Activated naive CD8-positive, alpha-beta T cell treated with anti-CD3 and anti-CD28 coated beads, Interleukin-2, amount 50 U/mL, for 24 hours (primary cell): ENCODE data around the gene HIP1R.

Source experiments
- ATAC-seq: fragments of 150-1000 bp; cut with Tn5 transposase; one replicate; pipeline ENCODE4 v1.10.0; 2021
- DNase-seq: peaks from one replicate; pipeline ENCODE4 v3.0.0; 2021
- H3K27ac Mint-ChIP-seq: one replicate; pipeline ENCODE4 v1.8.0; 2021; ENCODE audit warnings: mild to moderate bottlenecking, mixed read lengths
- H3K27me3 Mint-ChIP-seq: one replicate; pipeline ENCODE4 v1.8.0; 2021; ENCODE audit warnings: mixed read lengths
- H3K36me3 Mint-ChIP-seq: one replicate; pipeline ENCODE4 v1.8.0; 2021; ENCODE audit warnings: low read depth, mixed read lengths
- H3K4me1 Mint-ChIP-seq: one replicate; pipeline ENCODE4 v1.8.0; 2021; ENCODE audit warnings: mixed read lengths
- H3K4me3 Mint-ChIP-seq: one replicate; pipeline ENCODE4 v1.8.0; 2021; ENCODE audit warnings: mild to moderate bottlenecking, moderate library complexity, mixed read lengths
- H3K9me3 Mint-ChIP-seq: one replicate; pipeline ENCODE4 v1.8.0; 2021; ENCODE audit warnings: mixed read lengths

HIP1R gene

DNA sequence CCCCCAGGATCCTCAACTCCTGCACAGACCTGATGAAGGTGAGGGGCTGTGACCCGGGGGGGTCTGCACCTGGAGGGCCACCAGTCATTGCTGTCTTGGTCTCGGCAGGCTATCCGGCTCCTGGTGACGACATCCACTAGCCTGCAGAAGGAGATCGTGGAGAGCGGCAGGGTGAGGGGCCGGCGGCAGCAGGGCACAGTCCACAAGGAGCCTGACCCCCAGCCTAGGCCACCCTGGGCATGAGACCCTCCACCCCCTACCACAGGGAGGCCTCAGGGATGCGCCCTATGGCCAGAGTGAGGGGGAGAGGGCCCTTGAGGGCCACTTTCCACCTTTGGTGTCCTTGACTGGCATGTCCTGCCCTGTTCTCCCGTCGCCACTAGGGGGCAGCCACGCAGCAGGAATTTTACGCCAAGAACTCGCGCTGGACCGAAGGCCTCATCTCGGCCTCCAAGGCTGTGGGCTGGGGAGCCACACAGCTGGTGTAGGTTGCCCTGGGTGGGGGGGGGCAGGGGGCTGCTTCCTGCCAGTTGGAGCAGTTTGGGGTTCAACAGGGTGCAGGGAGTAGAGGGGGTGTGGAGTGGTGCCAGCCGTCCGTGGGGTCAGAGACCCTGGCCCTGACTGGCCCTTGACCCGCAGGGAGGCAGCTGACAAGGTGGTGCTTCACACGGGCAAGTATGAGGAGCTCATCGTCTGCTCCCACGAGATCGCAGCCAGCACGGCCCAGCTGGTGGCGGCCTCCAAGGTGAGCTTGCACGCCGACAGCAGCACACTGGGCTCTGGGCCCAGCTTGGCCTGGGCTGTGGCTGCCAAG lies 25.0 kb downstream of the HIP1R start:
- peaks cover 4% of the 10 kb centered on the region for H3K36me3 Mint-ChIP-seq
- H3K4me3 Mint-ChIP-seq, result no peak overlapping the region
- H3K9me3 Mint-ChIP-seq, result no peaks in the 10 kb centered on the region
- H3K4me1 Mint-ChIP-seq, result no peaks in the 10 kb centered on the region
- no peaks in the 10 kb centered on the region for H3K27me3 Mint-ChIP-seq
- ATAC-seq (peak; percentile 56), DNase-seq (peak; percentile 86)
- no peak overlapping the region for H3K27ac Mint-ChIP-seq

DNA sequence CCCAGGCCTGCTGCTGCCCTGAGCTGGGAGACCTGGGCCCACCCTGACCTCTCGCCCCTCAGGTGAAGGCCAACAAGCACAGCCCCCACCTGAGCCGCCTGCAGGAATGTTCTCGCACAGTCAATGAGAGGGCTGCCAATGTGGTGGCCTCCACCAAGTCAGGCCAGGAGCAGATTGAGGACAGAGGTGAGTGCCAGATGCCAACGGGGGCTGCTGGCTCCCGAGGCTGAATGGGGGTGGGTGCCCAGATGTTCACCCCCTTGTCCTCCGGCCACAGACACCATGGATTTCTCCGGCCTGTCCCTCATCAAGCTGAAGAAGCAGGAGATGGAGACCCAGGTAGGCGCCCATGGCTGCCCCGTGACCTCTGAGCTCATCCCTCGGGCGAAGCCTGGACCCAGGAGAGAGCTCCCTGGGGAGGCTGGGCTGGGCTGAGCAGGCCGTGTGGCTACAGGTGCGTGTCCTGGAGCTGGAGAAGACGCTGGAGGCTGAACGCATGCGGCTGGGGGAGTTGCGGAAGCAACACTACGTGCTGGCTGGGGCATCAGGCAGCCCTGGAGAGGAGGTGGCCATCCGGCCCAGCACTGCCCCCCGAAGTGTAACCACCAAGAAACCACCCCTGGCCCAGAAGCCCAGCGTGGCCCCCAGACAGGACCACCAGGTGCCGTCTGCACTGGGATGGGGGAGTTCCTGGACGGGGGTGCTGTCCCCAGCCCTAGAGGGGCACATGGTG lies 25.8 kb downstream of the HIP1R start:
- peaks cover 4% of the 10 kb centered on the region for H3K36me3 Mint-ChIP-seq
- no peaks in the 10 kb centered on the region for H3K4me1 Mint-ChIP-seq
- no peaks in the 10 kb centered on the region for H3K27me3 Mint-ChIP-seq
- ATAC-seq (no peak), DNase-seq (no peak)
- H3K4me3 Mint-ChIP-seq, result no peak overlapping the region
- H3K27ac Mint-ChIP-seq, result no peak overlapping the region
- no peaks in the 10 kb centered on the region for H3K9me3 Mint-ChIP-seq

DNA sequence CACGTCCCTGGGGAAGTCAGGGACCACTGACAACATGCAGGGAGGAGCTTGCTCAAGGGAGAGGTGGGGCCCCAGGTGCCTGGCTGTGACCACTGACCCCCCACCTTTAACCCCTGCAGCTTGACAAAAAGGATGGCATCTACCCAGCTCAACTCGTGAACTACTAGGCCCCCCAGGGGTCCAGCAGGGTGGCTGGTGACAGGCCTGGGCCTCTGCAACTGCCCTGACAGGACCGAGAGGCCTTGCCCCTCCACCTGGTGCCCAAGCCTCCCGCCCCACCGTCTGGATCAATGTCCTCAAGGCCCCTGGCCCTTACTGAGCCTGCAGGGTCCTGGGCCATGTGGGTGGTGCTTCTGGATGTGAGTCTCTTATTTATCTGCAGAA lies 26.3 kb downstream of the HIP1R start:
- no peak for DNase-seq
- H3K9me3 Mint-ChIP-seq, result no peaks in the 10 kb centered on the region
- H3K27me3 Mint-ChIP-seq, result no peaks in the 10 kb centered on the region
- no peak overlapping the region for H3K4me3 Mint-ChIP-seq
- H3K4me1 Mint-ChIP-seq, result no peaks in the 10 kb centered on the region
- no peak for ATAC-seq
- peaks cover 5% of the 10 kb centered on the region for H3K36me3 Mint-ChIP-seq
- H3K27ac Mint-ChIP-seq, result no peak overlapping the region

DNA sequence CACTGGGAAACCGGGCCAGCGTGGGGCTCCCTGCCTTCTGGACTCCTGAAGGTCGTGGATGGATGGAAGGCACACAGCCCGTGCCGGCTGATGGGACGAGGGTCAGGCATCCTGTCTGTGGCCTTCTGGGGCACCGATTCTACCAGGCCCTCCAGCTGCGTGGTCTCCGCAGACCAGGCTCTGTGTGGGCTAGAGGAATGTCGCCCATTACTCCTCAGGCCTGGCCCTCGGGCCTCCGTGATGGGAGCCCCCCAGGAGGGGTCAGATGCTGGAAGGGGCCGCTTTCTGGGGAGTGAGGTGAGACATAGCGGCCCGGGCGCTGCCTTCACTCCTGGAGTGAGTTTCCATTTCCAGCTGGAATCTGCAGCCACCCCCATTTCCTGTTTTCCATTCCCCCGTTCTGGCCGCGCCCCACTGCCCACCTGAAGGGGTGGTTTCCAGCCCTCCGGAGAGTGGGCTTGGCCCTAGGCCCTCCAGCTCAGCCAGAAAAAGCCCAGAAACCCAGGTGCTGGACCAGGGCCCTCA lies 26.9 kb downstream of the HIP1R start:
- Mint-ChIP-seq H3K36me3 (peaks cover 8% of the 10 kb centered on the region), H3K4me3 (no peak overlapping the region), H3K4me1 (no peaks in the 10 kb centered on the region), H3K9me3 (no peaks in the 10 kb centered on the region), H3K27ac (no peak overlapping the region), H3K27me3 (no peaks in the 10 kb centered on the region)
- ATAC-seq (no peak), DNase-seq (no peak)

DNA sequence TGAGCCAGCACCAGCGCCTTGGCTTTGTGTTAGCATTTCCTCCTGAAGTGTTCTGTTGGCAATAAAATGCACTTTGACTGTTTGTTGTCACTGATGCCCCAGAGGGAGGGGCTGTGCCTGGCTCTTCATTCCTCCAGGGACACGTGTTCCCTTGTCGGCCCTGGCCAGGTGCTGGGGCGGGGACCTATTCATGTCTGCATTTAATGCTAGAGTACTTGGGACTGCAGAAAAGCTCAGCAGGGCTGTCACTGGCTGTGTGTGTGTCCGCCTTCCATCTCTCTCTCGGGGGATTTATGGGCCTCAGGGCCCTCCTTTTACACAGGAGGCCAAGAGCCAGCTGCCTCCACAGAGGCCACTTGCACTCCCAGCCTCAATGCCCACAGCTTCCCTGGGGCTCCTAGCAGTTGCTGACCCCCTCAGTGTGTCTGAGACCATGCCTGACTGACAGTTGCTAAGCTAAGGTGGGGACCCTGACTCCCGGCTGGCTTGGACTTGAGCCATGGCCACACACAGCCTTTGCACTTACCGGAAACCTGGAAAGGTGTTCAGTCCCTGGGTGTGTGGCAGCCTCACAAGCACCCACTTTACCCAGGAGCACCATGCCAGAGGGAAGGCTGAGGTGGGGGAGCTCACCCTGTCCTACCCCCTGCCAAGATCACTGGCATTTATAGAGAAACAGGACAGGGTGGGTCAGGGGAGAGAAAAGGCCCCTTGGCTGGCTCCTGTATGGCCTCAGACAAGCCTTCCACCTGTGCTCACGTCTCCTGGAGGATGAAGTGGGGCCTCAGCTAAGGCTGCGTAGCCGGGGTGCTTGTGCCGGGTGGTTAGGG lies 27.8 kb downstream of the HIP1R start:
- Mint-ChIP-seq H3K27ac (no peak overlapping the region), H3K4me3 (no peak overlapping the region), H3K27me3 (no peaks in the 10 kb centered on the region), H3K9me3 (no peaks in the 10 kb centered on the region), H3K4me1 (no peaks in the 10 kb centered on the region), H3K36me3 (peaks cover 8% of the 10 kb centered on the region)
- no peak for ATAC-seq
- DNase-seq, result no peak

DNA sequence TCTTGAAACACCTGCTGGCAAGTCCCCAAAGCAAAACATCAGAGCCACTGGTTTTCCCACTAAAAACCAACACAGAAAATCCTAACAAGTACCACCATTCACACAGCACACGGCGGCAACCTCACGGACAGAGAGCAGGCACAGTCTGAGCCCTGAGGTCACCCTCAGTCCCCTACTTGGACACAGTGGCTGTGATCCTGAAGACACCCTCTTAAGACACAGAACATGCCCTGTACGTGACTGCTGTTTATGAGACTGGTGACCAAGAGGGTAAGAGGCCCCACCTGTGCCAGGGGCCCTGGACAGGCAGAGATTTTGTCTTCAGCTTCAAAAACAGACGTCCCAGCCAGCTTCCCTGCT lies 29.6 kb downstream of the HIP1R start:
- Mint-ChIP-seq H3K4me1 (peaks cover 12% of the 10 kb centered on the region), H3K4me3 (no peak overlapping the region), H3K9me3 (no peaks in the 10 kb centered on the region), H3K27ac (no peak overlapping the region), H3K36me3 (peaks cover 22% of the 10 kb centered on the region), H3K27me3 (peaks cover 2% of the 10 kb centered on the region)
- ATAC-seq (no peak), DNase-seq (no peak)

DNA sequence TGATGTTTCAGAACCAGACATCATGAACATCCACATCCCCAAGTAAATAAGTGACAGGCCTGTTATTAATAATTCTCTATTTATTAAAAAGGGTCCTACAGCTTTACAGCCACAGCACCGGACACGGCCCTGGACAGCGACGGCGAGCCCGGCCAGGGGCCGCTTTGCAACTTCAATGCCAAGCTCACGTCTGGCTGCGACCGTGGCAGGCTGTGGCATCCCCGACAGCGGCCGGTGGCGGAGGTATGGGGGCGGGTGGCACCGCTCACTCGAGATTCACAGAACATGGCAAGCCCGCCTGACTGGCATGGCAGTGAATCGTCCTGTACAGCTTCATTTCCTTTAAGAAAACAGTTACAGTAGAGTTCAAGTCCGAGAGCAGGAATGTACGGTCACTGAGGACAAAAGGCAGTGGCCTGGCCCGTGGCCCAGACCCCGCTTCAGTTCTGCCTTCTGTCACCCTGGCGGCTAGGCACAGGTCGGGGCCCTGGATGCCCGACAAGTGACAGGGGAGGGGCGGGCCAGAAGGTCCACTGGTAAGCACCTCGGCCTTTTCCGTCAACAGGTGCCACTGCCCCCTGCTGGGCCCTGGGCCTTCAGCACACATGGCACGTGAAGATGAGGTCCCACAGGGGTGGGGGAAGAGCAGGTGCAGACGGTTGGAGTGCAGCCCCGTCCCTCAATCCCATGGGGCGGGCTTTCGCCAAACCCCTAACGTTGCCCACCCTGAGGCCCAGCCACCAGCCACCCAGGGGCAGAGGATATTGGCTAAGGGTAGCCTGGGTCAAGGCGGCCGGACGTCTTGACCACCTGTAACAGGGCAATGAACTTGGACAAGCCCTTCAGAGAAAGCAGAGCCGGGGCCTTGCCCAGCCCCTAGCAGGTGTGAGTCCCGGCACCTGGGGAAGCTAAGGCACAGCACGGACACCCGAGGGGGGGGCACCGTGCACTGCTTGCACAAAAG lies 30.3 kb downstream of the HIP1R start:
- ATAC-seq (peak; percentile 21), DNase-seq (no peak)
- Mint-ChIP-seq H3K36me3 (peaks cover 28% of the 10 kb centered on the region), H3K27me3 (peaks cover 3% of the 10 kb centered on the region), H3K4me1 (peaks cover 17% of the 10 kb centered on the region), H3K4me3 (no peak overlapping the region), H3K27ac (no peak overlapping the region), H3K9me3 (no peaks in the 10 kb centered on the region)

DNA sequence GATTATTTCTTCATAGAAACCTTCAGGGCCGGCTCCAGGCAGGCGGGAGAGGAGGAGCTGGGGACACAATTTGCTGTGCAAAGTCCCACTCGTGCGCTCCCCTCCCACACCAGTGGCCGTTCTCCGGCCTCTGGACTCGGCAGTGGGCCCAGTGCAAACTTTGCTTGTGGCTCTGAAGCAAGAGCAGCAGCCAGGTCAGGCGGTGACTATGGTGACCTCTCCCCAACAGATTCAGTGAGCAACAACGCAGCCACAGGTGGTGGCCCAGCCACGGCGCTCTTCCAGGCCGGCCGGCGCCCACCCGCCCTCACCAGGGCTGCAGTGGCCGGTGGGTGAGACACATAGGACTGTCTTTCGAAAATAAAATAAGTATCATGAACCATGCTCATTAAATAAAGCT lies 31.1 kb downstream of the HIP1R start:
- H3K27ac Mint-ChIP-seq, result no peak overlapping the region
- H3K27me3 Mint-ChIP-seq, result peaks cover 3% of the 10 kb centered on the region
- H3K9me3 Mint-ChIP-seq, result no peaks in the 10 kb centered on the region
- peaks cover 31% of the 10 kb centered on the region for H3K36me3 Mint-ChIP-seq
- H3K4me3 Mint-ChIP-seq, result no peak overlapping the region
- peaks cover 25% of the 10 kb centered on the region for H3K4me1 Mint-ChIP-seq
- ATAC-seq (no peak), DNase-seq (no peak)

DNA sequence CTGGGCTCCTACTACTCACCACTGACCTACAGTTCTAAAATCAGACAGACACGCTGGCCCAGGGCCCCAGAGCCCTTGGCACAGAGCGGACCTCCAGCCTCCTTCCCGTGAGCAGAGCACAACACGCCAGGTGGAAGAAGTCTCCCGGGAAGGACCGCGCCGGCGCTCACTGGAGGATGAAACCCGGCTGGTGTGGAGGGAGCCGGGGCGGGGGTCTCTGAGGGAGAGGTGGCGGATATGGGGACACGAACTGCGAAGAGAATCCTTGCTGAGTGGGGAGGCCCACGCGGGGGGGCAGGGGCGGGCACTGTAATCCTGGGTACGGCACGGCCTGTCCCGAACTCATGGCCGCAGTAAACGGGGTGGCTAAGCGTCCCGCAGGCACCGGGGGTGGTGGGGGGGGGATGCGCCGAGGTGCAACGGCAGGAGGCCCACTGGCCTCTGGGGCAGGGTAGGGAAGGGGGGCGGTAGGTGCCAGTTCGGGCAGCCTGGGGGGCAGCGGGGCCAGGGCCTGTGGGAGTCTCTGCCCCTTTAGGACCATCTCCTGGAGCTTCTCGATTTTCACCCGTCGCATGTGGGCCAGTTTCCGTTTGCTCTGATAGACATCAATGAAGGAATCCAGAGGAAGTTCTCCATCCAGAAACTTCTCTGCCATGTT lies 31.8 kb downstream of the HIP1R start:
- peaks cover 3% of the 10 kb centered on the region for H3K27me3 Mint-ChIP-seq
- H3K4me1 Mint-ChIP-seq, result peaks cover 32% of the 10 kb centered on the region
- DNase-seq (no peak), ATAC-seq (no peak)
- H3K27ac Mint-ChIP-seq, result no peak overlapping the region
- peaks cover 31% of the 10 kb centered on the region for H3K36me3 Mint-ChIP-seq
- no peak overlapping the region for H3K4me3 Mint-ChIP-seq
- H3K9me3 Mint-ChIP-seq, result no peaks in the 10 kb centered on the region

DNA sequence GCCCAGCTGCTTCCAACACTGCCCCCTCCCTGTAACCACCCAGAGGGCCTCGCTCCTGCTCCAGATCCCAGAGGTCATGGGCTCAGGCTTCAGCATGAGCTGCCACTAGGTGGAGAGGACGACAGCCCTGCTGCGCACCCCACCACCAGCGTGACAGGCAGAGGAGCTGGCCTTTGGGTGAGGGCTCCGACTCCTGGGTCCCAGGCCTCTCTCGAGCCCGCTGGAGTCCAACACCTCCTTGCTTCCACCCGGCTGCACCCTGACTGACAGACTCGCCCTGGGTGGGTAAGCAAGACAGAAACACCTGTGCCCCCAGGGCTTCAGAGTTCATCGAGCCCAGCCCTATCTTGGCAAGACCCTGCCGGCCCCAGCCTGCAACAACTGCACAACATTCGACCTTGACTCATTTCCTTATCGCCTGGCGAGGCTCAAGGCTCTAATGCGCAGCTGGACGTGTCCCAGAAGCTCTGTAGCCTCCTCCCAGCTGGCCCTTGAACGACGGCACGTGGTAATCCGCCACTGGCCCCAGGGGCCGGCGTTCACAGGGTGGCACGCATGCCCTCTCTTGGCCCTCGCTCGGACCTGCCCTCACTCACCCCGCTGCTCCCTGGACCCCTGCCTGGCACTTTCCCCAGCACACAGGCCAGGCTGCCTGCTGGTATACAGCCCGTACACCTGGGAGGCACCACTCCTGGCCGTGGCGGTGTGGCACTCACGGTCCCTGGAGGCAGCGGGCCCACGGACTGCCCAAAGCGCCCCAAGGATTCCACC lies 32.6 kb downstream of the HIP1R start:
- H3K27ac Mint-ChIP-seq, result no peak overlapping the region
- DNase-seq (no peak), ATAC-seq (no peak)
- H3K9me3 Mint-ChIP-seq, result no peaks in the 10 kb centered on the region
- peaks cover 40% of the 10 kb centered on the region for H3K4me1 Mint-ChIP-seq
- H3K27me3 Mint-ChIP-seq, result peaks cover 3% of the 10 kb centered on the region
- H3K4me3 Mint-ChIP-seq, result no peak overlapping the region
- peaks cover 31% of the 10 kb centered on the region for H3K36me3 Mint-ChIP-seq

DNA sequence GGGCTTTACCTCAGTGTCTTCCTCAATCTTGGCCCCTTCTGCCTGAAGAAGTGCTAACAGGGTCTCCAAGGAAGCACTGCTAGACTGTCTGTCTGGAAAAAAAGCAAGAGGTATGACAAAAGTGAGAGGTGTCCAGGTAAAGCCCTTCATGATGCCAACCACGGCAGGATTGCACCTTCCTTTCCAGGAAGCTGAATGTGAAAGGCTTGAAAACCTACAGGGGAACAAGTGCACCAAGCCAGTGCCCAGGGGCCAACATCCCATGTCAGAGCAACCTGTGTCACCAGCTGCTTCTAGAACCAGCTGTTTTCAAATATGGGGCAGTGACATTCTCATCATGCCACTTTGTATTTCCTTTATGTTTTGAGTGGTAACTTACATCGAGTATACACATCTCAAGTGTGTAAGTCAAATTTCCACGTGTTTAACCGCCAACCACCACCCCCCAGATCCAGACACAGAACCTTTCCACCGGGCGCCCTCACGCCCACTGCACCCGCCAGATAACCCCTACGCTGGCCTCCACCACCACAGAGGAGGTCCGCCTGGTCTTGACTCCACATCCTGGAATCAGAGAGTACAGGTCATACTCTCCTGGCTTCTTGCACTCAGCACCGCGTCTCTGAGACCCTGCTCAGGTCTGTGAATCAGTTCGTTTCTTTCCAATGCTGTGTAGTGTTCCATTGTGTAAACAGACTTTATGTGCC lies 33.4 kb downstream of the HIP1R start:
- H3K4me1 Mint-ChIP-seq, result peaks cover 47% of the 10 kb centered on the region

DNA sequence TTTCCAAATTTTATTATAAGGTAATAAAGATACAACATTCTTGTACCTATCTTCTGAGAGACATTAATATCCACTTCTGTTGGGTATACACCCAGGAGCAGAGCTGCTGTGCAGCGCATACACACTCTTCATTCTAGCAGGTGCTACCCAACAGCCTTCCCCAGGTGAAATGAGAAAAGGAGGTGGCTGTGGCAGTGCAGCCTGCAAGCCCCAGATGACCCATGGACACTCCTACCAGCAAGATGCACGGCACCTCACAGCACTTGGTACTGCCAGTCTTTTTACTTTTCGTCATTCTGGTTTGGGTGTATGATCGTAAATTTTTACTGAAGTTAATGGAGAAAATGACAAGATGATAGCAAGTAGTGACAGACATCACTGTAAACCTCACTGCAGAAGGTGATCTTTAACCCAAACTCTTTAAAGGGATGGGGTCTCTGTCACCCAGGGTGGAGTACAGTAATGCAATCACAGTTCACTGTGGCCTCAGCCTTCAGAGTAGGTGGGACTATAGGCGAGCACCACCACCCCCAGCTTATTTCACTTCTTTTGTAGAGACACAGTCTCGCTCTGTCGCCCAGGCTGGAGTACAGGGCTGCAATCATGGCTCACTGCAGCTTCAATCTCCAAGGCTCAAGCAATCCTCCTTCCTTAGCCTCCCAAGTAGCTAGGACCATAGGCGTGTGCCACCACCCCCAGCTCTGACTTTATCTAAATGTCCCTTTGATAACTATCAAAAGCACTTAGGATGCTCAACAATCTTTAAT lies 34.1 kb downstream of the HIP1R start:
- Mint-ChIP-seq H3K9me3 (no peaks in the 10 kb centered on the region), H3K36me3 (peaks cover 30% of the 10 kb centered on the region), H3K4me1 (peaks cover 55% of the 10 kb centered on the region), H3K27me3 (peaks cover 3% of the 10 kb centered on the region), H3K4me3 (no peak overlapping the region), H3K27ac (no peak overlapping the region)
- ATAC-seq, result no peak
- DNase-seq, result no peak

More for the DNA sequence above, 33.4 kb downstream of the HIP1R start:
- Mint-ChIP-seq H3K9me3 (no peaks in the 10 kb centered on the region), H3K27ac (no peak overlapping the region), H3K27me3 (peaks cover 3% of the 10 kb centered on the region), H3K4me3 (no peak overlapping the region), H3K36me3 (peaks cover 31% of the 10 kb centered on the region)
- ATAC-seq (no peak), DNase-seq (no peak)
